CD4-positive, alpha-beta T cell treated with Interleukin-15 for 4 hours (primary cell): ENCODE data around the gene GABPB1.

Experiments used
- DNase-seq: peaks from one replicate; pipeline ENCODE4 v3.0.0-alpha.2; 2020; ENCODE audit warnings: low spot score

GABPB1 gene

DNA sequence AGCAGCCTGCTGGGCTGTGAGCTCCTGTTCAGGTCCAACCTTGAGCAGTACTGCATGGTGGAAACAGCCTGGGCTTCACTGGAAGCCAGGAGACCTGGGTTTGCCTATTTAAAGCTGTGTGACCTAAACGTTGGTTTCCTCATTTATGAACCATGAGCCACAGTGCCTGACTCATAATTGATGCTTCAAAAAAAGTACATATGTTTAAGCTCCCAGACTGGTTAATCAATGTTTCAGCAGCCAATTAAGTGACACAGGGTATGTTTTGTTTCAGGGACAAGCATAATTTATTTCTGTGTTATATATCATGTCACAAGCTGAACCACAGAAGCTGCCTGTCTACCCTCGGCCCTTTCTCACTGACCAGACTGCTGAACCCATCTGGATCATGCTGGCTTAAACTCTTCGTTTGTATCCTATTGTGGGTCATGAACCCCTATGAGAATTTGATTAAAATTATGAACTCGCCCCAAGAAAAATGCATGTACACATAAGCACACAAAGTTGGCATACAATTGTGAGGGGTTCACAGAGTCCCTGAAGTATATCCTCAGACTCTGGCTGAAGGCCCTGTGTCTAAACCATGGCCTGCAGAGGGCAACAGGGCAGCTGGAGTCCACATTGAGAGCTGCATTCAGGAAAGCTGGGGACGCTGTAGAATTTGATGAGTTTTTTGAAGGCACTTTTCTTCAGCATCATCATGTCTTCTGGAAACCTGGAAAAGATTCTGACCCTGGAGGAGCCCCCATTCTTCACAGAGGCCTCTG lies 113.1 kb downstream of the GABPB1 start:
- no peak for DNase-seq

DNA sequence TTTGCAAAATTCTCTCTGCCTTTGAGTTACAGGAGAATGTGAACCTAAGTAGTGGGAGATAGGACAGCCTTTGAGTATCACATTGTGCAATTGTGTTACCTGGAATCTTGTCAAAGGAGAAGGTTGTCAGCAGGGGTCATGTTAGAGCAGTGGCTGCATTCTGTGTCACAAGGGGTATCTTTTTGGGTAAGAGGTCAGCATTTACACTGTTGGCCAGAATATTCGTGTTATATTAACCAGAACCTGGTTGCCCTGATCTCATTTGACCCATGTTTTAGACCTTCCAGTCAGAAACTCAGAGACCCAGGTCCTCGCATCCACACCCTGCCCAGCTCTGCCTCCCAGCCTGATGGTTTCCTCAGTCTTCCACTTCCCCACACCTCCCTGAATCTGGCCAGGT lies 116.7 kb downstream of the GABPB1 start:
- DNase-seq, result no peak

DNA sequence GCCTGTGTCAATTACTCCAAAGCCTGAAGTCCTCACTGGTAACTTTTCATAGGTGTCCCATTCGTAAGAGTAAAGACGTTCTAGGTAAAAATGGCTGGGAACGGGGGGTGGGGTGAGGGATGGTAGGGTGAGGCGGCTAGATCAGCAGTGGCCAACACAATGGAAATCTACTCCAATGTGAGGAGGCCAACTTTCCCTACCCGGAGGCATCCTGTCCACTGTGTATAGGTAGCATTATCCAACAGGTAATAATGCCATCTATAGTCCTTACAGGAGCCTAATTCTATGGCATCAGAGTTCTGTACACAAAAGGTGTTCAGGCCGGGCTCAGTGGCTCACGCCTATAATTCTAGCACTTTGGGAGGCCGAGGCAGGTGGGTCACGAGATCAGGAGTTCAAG lies 118.6 kb downstream of the GABPB1 start:
- no peak for DNase-seq

DNA sequence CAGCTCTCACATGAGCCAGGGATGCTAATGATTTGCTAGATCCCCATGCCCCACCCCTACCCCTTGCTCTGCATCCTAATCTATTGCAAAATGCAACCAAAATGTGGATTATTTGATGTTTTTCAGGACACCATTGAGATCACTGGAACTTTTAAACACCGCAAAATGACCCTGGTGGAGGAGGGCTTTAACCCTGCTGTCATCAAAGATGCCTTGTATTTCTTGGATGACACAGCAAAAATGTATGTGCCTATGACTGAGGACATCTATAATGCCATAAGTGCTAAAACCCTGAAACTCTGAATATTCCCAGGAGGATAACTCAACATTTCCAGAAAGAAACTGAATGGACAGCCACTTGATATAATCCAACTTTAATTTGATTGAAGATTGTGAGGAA lies 119.2 kb downstream of the GABPB1 start:
- no peak for DNase-seq

DNA sequence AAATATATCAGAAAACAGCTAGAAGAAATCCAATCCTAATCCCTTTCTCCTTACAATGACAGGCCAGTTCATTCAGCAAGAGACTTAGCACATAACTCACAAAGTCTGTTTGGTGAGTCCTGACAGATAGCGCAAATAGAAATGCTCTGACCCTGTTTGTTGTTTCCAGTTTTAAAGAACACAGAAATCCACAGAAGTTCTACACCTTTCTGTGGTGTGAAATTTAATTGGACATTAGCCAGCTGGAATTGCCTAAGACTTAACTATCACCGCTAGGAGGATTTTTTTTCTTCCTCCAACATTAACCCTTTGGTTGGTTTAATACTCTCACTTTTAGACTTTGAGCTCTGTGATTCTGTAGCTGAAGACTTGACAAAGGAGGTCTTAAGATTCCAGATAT lies 120.2 kb downstream of the GABPB1 start:
- no peak for DNase-seq

DNA sequence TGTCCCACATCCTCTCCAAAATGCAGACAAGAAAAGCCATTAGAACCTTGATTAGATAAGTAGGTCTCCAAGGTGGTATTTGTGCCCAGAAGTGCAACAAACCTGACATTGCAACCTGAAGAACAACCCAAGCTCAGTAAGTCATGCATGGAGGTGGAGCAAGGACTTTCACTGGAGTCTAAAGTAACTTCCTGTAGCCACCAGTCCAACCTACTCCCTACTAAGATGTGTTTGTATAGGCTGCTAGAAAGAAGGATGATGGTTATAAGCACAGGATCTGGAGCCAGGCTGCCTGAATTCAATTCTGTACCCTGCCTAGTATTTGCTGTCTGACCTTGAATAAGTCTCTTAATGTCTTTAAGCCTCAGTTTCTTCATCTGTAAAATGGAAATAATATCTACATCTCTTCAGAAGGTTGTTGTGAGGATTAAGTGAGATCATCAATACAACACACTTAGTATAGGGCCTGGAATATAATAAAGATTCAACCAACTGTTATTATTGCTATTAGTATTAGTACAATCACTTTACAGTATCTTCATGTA lies 121.7 kb downstream of the GABPB1 start:
- DNase-seq, result no peak

DNA sequence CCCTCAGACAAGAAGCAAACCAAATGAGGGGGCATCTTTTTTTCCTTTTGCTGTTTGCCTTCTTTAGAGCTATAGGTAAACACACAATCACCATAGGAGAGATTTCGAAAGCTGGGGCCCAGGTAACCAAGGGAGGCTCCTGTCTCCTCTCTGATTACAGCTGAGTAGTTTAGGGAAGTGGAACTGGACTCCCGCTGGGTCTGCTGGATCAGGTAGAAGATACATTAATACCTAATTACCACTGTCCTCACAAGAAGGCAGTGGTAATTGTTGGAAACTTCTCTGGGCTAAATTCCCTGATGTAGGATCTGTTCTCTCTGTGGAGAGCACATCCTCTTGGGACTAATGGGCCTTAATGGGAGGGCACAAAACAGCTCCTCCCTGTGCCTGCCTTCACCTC lies 122.2 kb downstream of the GABPB1 start:
- no peak for DNase-seq

DNA sequence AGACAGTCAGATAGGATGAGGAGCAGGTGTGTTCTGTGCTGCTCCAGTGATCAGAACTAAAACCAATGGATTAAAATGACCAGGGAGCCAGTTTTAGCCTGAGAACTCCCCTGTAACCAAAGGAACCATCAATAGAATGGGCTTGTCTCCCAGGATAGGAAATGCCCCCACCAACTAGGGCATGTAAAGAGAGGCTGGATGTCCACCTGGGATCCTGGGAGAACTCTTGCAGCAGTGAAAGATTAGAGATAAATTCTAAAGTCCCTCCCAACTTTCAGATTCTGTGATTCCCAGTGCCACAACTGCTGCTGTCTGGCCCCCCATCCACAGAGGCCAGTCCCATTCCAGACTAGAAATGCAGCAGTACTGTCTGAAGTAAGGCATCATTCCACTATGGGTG lies 123.2 kb downstream of the GABPB1 start:
- DNase-seq, result no peak

DNA sequence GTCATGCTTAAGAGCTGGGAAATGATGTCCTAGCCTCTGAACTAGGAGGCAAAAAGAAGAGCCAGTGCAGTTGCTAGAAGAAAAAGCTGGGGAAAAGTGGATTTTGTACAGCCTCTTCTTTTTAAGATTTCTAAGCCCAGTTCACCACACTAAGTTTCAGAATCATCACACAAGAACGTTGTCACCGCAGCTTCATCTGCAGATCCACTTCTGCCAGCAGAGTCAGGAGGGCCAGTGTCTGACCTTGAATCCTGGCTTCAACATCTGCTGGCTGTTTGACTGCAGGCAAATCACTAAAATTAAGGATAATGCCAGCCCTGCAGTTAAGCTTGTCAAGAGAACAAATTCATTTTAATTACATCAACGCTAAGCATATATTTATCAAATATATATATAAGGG lies 125.7 kb downstream of the GABPB1 start:
- no peak for DNase-seq

DNA sequence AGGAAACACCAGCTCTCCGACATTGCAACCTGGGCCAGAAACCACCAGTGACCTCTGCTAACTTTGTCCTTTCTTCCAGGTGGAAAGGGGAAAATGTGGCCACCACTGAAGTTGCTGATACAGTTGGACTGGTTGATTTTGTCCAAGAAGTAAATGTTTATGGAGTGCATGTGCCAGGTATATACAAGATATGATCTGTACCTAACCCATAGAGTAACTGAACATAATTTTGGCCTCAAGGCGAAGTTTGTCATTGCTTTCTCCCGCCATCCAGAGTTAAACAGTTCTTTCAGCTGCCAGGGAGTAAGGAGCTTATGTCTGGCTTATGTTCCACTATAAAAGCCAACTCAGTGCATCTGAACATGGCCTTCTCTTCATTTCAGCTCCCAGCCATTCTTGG lies 126.1 kb downstream of the GABPB1 start:
- DNase-seq, result no peak

DNA sequence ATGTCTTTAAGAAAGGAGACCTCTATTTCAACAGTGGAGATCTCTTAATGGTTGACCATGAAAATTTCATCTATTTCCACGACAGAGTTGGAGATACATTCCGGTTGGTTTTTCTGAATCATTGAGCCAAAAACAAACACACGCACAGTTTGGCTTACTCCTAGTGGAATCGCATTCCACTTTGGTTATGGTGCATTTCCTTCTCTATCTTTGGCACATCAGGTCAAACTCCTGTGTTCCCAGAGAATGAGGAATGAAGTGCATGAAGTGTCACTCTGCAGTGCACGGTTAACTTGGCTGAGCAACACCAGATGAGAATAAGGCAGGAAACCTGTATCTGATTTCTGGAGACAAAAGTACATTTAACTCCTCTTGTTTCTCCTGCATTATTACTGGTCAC lies 127.9 kb downstream of the GABPB1 start:
- no peak for DNase-seq

DNA sequence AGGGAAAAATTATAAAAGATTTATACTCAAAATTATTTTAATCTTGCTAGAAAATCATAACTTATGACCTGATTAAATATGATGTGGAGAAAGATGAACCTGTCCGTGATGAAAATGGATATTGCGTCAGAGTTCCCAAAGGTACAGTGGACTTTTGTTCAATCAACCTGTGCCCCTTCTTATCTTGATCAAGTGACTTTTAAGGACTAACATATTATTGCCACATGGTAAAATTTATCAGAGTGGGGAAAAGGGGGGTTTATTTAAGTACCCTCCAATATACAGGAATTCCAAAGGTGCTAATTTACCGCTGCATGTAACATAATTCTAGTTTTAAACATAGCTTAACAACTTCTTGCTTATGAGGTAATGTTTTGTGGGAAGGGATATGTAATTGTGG lies 129.1 kb downstream of the GABPB1 start:
- DNase-seq, result no peak
